Measurements from ENCODE around the gene EIF4E3. TPM values are rescaled to one million over a fixed set of nuclear protein-coding genes. Genes with fewer than 3 reads are reported as not detected.

Gene EIF4E3
- total RNA-seq, 2 donors from 2014 or later = 8.2 to 9.6 TPM

DNA sequence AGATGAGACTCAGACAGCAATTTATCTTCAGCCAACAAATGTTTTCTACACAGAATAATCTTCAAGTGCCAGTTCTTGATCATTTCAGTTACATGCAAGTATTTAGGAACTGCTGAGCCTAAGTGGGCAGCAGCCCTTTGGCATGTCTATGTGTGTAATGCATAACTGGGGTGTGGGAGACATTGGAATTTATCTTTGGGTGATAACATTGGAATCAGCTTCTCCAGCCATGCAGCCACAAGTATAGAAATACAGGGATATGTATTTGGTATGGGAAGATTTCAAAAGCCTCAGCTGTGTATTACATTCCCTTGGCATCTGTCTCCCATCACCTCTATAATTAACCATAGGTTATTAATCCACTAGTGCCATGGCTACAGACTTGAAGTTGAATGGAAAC, 78.2 kb downstream of the EIF4E3 start:
- no peak for TF ChIP-seq CTCF (IDR thresholded peaks at IDR 0.05)
- no peak for TF ChIP-seq POLR2A (IDR thresholded peaks at IDR 0.05)
- intact Hi-C loops (cut with DNase I) = loop anchor here (10.0 kb wide), 1 partner anchor 1092 kb away; no protein-coding TSS in a partner anchor
- ATAC-seq (no peak), DNase-seq (no peak)
- no peaks in the 10 kb centered on the region for H3K27me3 ChIP-seq
- H3K4me1 ChIP-seq = peaks cover 3% of the 10 kb centered on the region
- H3K27ac ChIP-seq = no peak overlapping the region
- no peaks in the 10 kb centered on the region for H3K9me3 ChIP-seq
- H3K36me3 ChIP-seq (replicated peaks in 1 of 2; ENCODE audit: insufficient read depth in 1 of 2, low read depth in 2 of 2) = no peaks in the 10 kb centered on the region
- no peak overlapping the region for H3K4me3 ChIP-seq

DNA sequence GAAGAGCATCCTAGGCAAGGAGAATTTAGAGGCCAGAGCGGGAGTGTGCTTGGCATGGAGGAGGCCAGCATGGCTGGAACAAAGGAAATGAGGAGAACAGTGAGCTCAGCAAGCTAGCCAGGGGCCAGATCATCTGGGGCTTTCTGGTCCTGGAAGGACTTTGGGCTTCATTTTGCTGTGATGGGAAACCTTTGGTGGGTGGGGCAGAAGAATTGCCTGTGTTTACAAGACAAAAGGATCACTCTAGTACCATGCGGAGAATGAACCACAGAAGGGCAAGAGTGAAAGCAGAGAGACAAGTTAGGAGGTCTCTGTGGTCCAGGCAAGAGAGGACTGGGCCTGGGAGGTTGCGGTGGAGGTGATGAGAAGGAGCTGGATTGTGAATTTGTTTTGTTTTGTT, 80.1 kb downstream of the EIF4E3 start:
- no peak overlapping the region for H3K27ac ChIP-seq
- no peaks in the 10 kb centered on the region for H3K36me3 ChIP-seq (replicated peaks in 1 of 2; ENCODE audit: insufficient read depth in 1 of 2, low read depth in 2 of 2)
- H3K4me1 ChIP-seq = no peaks in the 10 kb centered on the region
- DNase-seq (no peak), ATAC-seq (no peak)
- intact Hi-C loops (cut with DNase I) = loop anchor here (10.0 kb wide), 1 partner anchor 1090 kb away; no protein-coding TSS in a partner anchor
- no peaks in the 10 kb centered on the region for H3K9me3 ChIP-seq
- 96 to 100% methylated on average over 3 of the region's 3 CpGs for WGBS, 2 donors
- no peaks in the 10 kb centered on the region for H3K27me3 ChIP-seq
- no peak overlapping the region for H3K4me3 ChIP-seq
- no peak for TF ChIP-seq CTCF (IDR thresholded peaks at IDR 0.05)
- TF ChIP-seq POLR2A (IDR thresholded peaks at IDR 0.05) = no peak

DNA sequence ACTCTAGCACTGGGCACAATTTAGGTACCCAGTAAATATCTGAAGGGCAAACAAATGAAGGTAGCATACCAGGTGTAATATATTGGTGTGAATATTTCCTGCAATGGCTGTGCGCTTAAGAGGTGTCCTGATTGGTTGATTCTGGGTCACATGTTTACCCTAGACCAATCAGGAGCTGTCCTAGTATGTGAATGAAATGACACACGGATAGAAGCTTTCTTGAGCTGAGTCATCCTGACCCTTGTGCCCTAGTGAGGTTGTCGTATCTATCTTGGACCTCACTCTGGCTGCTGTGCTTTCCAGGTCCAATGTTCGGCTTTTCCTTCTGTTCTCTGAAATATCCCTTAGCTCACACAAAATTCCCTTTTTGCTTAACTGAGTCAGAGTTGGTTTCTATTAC, 83.5 kb downstream of the EIF4E3 start:
- Histone ChIP-seq H3K9me3 (no peaks in the 10 kb centered on the region), H3K4me3 (no peak overlapping the region), H3K27me3 (no peaks in the 10 kb centered on the region), H3K36me3 (replicated peaks in 1 of 2; ENCODE audit: insufficient read depth in 1 of 2, low read depth in 2 of 2) (no peaks in the 10 kb centered on the region), H3K4me1 (no peaks in the 10 kb centered on the region), H3K27ac (no peak overlapping the region)
- intact Hi-C loops (cut with DNase I) = loop anchor here (10.0 kb wide), 1 partner anchor 1087 kb away; no protein-coding TSS in a partner anchor
- no peak for TF ChIP-seq CTCF (IDR thresholded peaks at IDR 0.05)
- TF ChIP-seq POLR2A (IDR thresholded peaks at IDR 0.05) = no peak
- no peak for ATAC-seq
- WGBS, 2 donors = 90 to 94% methylated on average over 4 of the region's 4 CpGs
- DNase-seq = no peak

GRCh38 chr3:71640331-71640983, 84.7 kb downstream of the EIF4E3 start:
- DNase-seq = no peak
- Histone ChIP-seq H3K27ac (no peak overlapping the region), H3K4me3 (no peak overlapping the region), H3K9me3 (no peaks in the 10 kb centered on the region), H3K36me3 (replicated peaks in 1 of 2; ENCODE audit: insufficient read depth in 1 of 2, low read depth in 2 of 2) (no peaks in the 10 kb centered on the region), H3K4me1 (no peaks in the 10 kb centered on the region), H3K27me3 (no peaks in the 10 kb centered on the region)
- ATAC-seq = no peak
- TF ChIP-seq POLR2A (IDR thresholded peaks at IDR 0.05) (no peak), CTCF (IDR thresholded peaks at IDR 0.05) (no peak)
- intact Hi-C loops (cut with DNase I) = loop anchor here (10.0 kb wide), 1 partner anchor 1086 kb away; no protein-coding TSS in a partner anchor
- WGBS, 2 donors = 85 to 86% methylated on average over 9 of the region's 9 CpGs

GRCh38 chr3:71636482-71636881, 88.7 kb downstream of the EIF4E3 start:
- WGBS, 2 donors = 76% methylated on average over 10 of the region's 10 CpGs
- H3K4me3 ChIP-seq = no peak overlapping the region
- ATAC-seq (no peak), DNase-seq (no peak)
- no peak for TF ChIP-seq POLR2A (IDR thresholded peaks at IDR 0.05)
- no peaks in the 10 kb centered on the region for H3K4me1 ChIP-seq
- intact Hi-C loops (cut with DNase I) = no loop called here
- no peaks in the 10 kb centered on the region for H3K36me3 ChIP-seq (replicated peaks in 1 of 2; ENCODE audit: insufficient read depth in 1 of 2, low read depth in 2 of 2)
- no peaks in the 10 kb centered on the region for H3K27me3 ChIP-seq
- no peak overlapping the region for H3K27ac ChIP-seq
- H3K9me3 ChIP-seq = no peaks in the 10 kb centered on the region

All from body of pancreas (tissue), 4 donors.